Glutamatergic neuron (in vitro differentiated cells): Measurements from ENCODE around the gene FAM20C. TPM values are rescaled to one million over a fixed set of nuclear protein-coding genes. Genes with fewer than 3 reads are reported as not detected.

ENCODE experiments used
- DNase-seq: peaks from one replicate; pipeline ENCODE4 v3.0.0; 2022
- H3K27ac Mint-ChIP-seq: one replicate; pipeline ENCODE4 v1.8.0; 2020; ENCODE audit warnings: mild to moderate bottlenecking, mixed read lengths, inconsistent platforms; ENCODE audit not compliant: unreplicated experiment
- H3K27me3 Mint-ChIP-seq: one replicate; pipeline ENCODE4 v1.8.0; 2020; ENCODE audit warnings: mild to moderate bottlenecking, moderate library complexity, mixed read lengths, inconsistent platforms; ENCODE audit not compliant: unreplicated experiment
- H3K36me3 Mint-ChIP-seq: one replicate; pipeline ENCODE4 v1.8.0; 2020; ENCODE audit warnings: mild to moderate bottlenecking, mixed read lengths, inconsistent platforms; ENCODE audit not compliant: unreplicated experiment
- H3K4me1 Mint-ChIP-seq: one replicate; pipeline ENCODE4 v1.8.0; 2020; ENCODE audit warnings: mild to moderate bottlenecking, low read depth, mixed read lengths, inconsistent platforms; ENCODE audit not compliant: unreplicated experiment
- H3K4me3 Mint-ChIP-seq: one replicate; pipeline ENCODE4 v1.8.0; 2020; ENCODE audit warnings: mild to moderate bottlenecking, mixed read lengths, inconsistent platforms; ENCODE audit not compliant: unreplicated experiment
- H3K9me3 Mint-ChIP-seq: one replicate; pipeline ENCODE4 v1.8.0; 2020; ENCODE audit warnings: mild to moderate bottlenecking, moderate library complexity, mixed read lengths, inconsistent platforms; ENCODE audit not compliant: unreplicated experiment
- CTCF ChIP-seq: fragments of 200-600 bp; sonication (generic); IDR thresholded peaks from one replicate; pipeline ENCODE4 v1.5.0; 2021; ENCODE audit not compliant: partially characterized antibody, unreplicated experiment
- total RNA-seq: library from RNA; stranded (reverse); fragmentation: NEBNext Ultra II Directional; extraction: Animal tissue kit (Norgen Biotek cat#: 25700); gene quantifications from one replicate; pipeline ENCODE4 v1.2.1, GENCODE V29; 2021; ENCODE audit not compliant: unreplicated experiment

Gene FAM20C
- total RNA-seq, 1 donor from 2014 or later, result 199 TPM

GRCh38 chr7:216360-217300 lies 24.3 kb downstream of the FAM20C start:
- Mint-ChIP-seq H3K27me3 (peaks cover 32% of the 10 kb centered on the region), H3K27ac (peak overlapping the region; percentile 92), H3K36me3 (peaks cover 7% of the 10 kb centered on the region), H3K4me3 (peak overlapping the region; percentile 63), H3K9me3 (peaks cover 15% of the 10 kb centered on the region), H3K4me1 (peaks cover 17% of the 10 kb centered on the region)
- DNase-seq, result no peak
- no peak for TF ChIP-seq CTCF

- H3K4me3 Mint-ChIP-seq, result no peak overlapping the region
- peaks cover 23% of the 10 kb centered on the region for H3K4me1 Mint-ChIP-seq
- peaks cover 22% of the 10 kb centered on the region for H3K9me3 Mint-ChIP-seq
- H3K27ac Mint-ChIP-seq, result peak overlapping the region; percentile 48
- DNase-seq, result no peak
- peaks cover 7% of the 10 kb centered on the region for H3K36me3 Mint-ChIP-seq
- peaks cover 34% of the 10 kb centered on the region for H3K27me3 Mint-ChIP-seq
- no peak for TF ChIP-seq CTCF
Observed at GRCh38 chr7:217781-218180, 25.4 kb downstream of the FAM20C start.

GRCh38 chr7:218316-218715 lies 25.9 kb downstream of the FAM20C start:
- Mint-ChIP-seq H3K36me3 (peaks cover 5% of the 10 kb centered on the region), H3K27me3 (peaks cover 36% of the 10 kb centered on the region), H3K9me3 (peaks cover 25% of the 10 kb centered on the region), H3K27ac (no peak overlapping the region), H3K4me3 (no peak overlapping the region), H3K4me1 (peaks cover 27% of the 10 kb centered on the region)
- no peak for TF ChIP-seq CTCF
- DNase-seq, result no peak

- peaks cover 27% of the 10 kb centered on the region for H3K4me1 Mint-ChIP-seq
- H3K4me3 Mint-ChIP-seq, result no peak overlapping the region
- H3K9me3 Mint-ChIP-seq, result peaks cover 22% of the 10 kb centered on the region
- peaks cover 32% of the 10 kb centered on the region for H3K27me3 Mint-ChIP-seq
- no peak overlapping the region for H3K27ac Mint-ChIP-seq
- no peaks in the 10 kb centered on the region for H3K36me3 Mint-ChIP-seq
- TF ChIP-seq CTCF, result no peak
- DNase-seq, result no peak
Observed at GRCh38 chr7:218896-219580, 26.7 kb downstream of the FAM20C start.
